OCI-M1 (cell line): ENCODE data around the gene SRPK1.
"Not testable (repeated sequence)": the region's sequence is repeated elsewhere in the genome, so short reads cannot be mapped to it uniquely, and the experiment has no call there.

Experiments used
- DNase-seq: peaks from one replicate; lab custom pipeline; 2025; lab: John Stamatoyannopoulos, UW

Gene SRPK1

DNA sequence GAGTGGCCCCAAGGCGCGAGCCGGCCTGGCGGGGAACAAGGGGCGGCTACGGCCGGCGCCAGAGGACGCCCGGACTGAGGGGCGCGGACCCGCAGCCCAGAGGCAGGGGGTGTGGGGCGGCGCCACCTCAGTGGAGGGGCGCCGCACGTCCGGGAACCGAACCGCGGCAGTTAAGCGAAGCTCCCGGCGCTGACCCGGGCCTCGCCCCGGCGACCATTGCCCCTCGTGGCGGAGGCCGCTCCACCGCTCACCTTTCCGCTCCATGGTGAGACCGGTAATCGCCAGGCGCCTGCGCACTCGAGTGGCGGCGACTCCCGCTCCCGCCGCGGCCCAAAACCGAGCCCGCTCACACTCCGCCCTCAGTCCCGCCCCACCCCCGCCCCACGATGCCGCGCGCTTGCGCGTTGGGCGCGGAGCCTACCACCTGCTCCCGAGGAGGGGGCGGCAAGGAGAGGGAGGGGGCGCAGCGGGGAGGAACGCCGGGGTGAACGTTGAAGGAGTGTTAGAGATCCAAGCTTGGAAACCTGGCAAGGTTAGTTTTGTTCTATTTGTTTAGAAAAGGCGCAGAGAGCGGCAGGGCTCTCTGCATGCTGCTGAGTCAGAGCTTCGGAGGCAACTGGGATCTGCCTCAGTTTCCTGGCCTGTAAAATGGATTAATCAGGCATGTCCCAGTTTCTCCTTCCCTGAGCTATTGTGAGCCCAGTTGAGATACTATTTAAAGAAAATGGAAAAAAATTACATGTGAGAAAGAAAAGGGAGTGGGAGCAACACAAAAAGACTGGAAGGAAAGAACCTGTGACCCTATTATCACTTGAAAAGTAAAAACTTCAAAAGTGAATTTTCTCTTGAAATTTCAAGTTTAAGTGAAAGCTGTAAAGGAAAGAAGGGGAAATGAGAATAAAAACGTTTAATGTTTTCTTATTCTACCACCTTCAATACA is at the start of gene SRPK1:
TSS of gene SRPK1 (minus strand) at position 306 of the 940 bp plus-strand sequence. CDS start at position 264, 42 bp downstream.
- peak; percentile 96 for DNase-seq

DNA sequence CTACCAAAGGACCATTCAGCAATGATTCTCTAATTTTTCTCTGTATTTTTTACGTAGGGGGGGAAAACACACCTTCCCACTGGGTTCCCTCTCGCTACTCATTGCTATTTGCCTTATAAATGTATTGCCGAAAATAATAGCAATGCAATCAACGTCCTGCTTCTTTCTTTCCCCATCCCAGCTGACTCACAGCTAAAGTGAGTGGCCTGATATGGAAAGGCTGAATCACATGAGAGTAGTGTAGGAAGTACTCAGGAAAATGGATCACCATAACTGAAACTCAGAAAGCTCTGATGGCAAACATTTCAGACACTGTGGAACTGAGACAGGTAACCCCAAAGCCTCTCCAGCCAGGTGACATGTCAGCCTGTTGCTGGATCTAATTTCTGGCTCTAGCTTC is 49.3 kb upstream of the SRPK1 start:
- no peak for DNase-seq

DNA sequence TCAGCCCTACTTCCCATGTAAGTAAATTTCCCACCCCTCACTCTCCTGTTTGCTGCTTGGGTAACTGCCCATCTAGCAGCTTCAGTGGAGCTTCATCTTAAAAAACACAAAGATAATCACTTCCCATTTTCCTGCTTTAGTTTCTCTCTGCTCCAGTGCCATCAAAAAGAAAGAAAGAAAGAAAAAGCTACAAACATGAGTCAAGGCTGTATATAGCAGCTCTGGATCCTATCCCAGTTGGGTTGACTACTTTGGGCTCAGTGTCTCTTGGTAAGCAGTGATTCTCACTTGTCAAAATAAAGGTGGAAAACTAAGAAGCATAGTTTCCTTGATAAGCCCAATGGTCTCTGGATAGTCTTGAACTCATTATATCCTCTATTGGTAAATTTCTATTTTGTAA is 48.7 kb upstream of the SRPK1 start:
- no peak for DNase-seq

DNA sequence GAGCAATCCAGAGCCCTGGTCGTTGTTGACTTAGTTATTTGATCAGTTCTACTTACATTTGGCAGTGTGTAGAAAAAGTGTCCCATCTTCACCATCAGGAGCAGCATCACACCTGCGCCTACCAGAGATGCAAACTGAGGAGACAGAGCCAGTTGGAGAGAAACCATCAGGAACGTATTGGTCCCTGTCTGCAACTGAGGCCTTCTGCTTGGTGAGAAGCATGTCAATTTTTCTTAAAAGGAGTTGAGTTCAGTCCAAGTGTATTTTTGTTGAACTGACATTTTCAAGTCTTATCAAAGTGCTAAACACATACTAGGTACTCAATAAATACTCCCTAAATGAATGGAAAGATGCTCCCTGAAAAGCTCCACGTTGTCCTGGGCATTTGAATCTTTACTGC is 47.9 kb upstream of the SRPK1 start:
- no peak for DNase-seq

DNA sequence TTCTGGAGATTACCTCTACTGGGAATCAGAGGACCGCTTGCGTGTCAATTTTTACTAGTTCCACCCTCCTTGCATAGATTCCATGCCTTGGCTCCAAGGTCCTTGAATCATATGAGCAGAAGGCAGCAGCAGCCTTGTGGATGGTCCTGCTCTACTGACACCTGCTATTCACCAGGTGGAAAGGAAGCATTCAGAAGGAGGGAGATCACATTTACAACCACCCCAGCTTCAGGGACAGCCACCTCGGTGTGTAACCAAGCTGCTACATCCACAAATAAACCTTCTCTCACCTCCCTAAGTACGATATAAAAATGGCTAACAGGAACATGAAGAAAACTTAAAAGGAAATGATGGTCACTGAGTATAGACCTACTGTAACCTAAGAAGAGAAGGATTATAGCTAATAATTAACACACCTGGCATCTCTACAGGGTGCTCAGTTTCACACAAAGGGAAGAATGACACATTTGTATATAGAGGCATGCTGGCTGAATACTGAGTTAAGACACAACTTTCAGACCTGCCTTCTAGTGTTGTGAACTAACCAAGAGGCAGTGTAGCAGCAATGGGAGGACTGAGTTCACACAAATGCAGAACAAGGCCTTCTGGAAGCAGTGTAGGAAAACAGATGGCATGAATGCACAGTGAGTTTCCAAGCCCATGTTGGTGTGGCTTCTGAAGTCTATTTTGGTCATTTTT is 46.3 kb upstream of the SRPK1 start:
- no peak for DNase-seq

DNA sequence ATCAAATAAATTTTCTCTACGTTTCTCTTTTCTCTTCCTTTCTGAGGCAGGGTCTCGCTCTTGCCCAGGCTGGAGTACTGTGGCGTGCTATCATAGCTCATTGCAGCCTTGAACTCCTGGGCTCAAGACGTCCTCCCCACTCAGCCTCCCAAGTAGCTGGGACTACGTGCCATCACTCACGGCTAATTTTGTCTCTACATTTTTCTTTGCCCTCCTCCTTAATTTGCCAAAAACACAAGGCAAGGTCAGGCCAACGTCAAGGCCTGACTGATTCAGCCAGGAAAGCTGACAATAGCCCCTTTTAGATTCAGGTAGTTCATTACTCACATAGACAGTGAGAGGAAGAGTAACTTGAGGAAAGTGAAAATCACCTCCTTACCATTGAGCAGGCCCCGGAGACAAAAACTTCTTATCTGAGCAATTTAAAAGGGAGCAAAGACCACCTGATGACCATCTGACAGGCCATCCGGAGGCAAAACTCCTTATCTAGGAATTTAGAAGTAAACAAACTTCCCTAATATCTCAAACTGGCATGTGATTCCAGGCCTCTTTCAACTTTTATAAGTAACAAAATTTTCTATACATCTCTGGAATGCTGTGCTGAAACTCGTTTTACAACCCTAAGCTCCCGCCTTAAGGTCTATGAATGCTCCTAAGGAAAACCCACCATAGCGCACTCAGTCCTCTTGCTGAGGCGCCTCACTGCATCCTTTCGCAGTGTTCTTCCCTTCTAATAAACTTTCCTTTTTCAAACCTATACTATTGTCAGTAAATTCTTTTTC is 42.1 kb upstream of the SRPK1 start:
- no peak for DNase-seq

DNA sequence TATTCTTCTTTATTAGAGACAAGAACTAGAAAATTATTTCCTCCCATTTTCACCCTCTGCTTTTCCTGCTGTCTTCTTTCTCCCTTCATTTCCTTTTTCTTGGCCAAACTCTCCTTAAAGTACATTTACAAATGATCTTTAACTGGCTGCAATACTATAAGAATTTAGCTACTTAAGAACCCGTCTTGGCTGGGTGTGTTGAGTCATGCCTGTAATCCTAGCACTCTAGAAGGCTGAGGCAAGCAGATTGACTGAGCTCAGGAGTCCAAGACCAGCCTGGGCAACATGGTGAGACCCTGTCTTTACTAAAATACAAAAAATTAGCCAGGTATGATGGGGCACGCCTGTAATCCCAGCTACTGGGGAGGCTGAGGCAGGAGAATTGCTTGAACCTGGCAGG is 39.3 kb upstream of the SRPK1 start:
- DNase-seq, result no peak

DNA sequence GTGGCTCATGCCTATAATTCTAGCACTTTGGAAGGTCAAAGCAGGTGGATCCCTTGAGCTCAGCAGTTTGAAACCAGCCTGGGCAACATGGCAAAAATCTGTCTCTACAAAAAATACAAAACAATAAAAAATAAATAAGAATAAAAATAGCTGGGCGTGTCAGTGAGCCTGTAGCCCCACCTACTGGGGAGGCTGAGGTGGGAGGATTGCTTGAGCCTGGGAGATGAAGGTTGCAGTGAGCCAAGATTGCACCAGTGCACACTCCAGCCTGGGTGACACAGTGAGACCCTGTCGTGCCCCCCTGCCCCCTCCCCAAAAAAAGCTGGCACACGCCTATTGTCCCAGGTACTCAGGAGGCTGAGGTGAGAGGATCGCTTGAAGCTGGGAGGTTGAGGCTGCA is 35.1 kb upstream of the SRPK1 start:
- DNase-seq, result peak; percentile 29

DNA sequence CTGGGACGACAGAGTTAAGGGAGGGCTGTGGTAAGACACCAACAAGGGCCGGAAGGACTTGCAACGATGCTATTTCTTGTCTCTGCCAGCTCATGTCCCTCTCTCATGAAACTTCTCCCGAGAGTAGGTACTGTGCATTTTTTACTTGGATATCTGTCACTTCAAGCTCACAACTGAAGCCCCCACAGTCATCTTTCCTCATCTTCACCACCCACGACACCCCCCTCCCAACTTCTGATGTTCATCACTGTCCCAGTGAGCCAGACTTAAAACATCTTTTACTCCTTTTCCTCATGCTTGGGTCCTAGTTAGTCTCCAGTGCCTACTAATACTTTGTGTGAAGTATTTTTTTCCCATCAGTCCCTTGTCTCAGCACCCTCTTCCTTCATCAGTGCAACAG is 34.6 kb upstream of the SRPK1 start:
- no peak for DNase-seq

DNA sequence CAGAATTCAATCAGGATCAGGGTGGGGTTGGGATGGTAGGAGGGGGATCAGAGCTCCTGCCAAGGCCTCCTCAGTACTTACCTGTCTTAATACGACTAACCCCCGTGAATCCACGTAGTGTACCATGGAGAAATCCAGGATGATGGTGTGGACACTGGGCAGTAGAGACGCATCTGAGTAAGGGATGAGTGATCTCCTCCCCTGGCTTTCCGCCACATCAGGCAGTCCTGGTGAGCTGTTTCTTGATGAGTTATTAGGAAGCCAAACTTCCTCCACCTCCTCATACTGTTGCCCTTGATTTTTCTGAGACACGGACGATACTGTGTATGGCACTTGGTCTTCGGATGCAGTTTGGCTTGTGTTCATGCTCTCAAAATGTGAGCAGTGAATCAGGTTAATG is 34.2 kb upstream of the SRPK1 start:
- DNase-seq, result no peak

DNA sequence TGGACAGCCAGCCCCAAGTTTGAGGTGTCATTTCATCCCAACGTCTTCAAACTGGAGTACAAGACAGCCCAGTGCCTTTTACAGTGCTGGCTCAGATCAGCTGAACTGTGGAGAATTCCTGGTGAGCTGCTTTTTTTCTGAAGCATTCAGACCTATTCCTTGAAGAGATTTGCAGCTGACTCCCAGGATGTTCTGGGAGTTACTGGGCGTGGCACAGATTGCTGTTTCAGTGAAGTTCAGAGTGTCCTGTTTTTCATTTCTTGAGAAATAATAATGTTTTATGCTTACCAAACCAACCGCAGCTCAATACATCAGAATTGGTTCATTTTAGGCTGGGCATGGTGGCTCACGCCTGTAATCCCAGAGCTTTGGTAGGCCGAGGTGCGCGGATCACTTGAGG is 33.4 kb upstream of the SRPK1 start:
- DNase-seq, result no peak

DNA sequence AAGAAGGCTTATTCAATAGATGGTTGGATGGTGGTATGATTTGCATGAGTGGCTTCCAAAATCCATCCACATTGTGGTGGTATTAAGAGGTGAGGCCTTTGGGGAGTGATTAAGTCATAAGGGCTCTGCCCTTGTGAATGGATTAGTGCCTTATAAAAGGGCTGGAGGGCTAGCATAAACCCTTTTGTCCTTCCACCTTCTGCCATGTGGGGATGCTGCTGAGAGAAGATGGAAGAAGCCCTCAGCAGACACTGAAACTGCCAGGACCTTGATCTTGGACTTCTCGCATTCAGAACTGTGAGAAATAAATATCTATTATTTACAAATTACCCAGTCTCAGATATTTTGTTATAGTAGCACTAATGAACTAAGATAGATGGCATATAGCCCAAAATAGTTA is 27.8 kb upstream of the SRPK1 start:
- peak; percentile 63 for DNase-seq

DNA sequence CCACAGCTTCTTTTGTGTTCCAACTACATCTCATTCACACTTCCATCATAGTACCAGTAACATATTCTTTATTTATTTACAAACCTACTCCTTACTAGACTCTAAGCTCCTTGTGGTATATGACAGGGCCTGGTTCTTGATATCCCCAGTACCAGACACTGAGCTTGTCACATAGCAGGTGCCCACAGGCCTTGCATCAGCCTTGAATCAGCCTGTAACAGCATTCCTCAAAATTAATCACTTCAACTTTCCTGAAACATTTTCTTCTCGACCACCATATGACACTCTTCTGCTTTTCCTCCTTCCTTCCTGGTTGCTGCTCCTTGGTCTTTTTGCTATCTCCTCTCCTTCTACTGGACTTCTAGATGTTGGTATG is 24.7 kb upstream of the SRPK1 start:
- DNase-seq, result no peak

DNA sequence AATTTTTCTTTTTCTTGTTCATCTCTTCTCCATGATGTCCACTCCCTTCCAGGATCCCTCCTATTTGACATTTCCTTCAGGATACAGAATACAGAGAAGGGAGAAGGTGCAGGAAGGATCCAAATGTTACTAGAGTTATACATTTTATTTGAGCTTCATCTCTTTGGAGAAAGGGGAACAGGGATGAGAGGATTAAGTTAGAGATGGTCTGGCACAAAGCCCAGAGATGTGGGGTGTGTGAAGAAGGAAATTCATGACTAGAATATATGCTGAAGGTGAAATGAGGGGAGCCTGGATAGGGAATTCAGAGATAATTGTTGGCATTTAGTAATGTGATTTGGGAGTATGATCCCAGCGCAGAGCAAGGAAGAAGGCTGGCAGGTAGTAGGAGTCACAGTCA is 22.5 kb upstream of the SRPK1 start:
- no peak for DNase-seq

DNA sequence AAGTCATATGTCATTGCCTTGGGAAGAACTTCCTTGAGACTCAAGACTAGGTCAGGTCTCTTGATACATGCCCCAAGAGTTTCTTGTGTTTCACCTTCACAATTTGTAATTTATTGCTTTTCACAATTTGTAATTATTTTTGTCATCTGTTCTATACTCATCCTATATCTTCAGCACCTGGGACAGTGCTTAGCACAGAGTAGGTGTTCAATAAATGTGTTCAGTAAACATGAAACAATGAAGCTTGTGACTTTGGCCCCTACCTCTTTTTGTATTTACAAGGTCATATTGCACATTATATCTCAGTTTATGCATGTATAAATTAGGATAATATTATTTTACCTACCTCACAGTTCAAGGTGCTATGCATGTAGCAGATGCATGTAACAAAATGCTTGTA is 21.5 kb upstream of the SRPK1 start:
- no peak for DNase-seq

DNA sequence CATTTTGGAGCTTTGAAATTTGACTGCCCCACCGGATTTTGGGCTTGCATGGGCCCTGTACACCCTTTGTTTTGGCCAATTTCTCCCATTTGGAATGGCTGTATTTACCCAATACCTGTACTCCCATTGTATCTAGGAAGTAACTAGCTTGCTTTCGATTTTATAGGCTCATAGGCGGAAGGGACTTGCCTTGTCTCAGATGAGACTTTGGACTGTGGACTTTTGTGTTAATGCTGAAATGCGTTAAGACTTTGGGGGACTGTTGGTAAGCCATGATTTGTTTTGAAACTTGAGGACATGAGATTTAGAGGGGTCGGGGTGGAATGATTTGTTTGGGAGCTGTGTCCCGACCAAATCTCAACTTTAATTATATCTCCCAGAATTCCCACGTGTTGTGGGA is 20.3 kb upstream of the SRPK1 start:
- not testable (repeated sequence) for DNase-seq

DNA sequence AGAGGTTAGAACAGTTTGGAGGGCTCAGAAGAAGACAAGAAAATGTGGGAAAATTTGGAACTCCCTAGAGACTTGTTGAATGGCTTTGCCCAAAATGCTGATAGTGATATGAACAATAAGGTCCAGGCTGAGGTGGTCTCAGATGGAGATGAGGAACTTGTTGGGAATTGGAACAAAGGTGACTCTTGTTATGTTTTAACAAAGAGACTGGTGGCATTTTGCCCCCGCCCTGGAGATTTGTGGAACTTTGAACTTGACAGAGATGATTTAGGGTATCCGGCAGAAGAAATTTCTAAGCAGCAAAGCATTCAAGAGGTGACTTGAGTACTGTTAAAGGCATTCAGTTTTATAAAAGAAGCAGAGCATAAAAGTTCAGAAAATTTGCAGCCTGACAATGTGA is 19.1 kb upstream of the SRPK1 start:
- DNase-seq, result not testable (repeated sequence)

DNA sequence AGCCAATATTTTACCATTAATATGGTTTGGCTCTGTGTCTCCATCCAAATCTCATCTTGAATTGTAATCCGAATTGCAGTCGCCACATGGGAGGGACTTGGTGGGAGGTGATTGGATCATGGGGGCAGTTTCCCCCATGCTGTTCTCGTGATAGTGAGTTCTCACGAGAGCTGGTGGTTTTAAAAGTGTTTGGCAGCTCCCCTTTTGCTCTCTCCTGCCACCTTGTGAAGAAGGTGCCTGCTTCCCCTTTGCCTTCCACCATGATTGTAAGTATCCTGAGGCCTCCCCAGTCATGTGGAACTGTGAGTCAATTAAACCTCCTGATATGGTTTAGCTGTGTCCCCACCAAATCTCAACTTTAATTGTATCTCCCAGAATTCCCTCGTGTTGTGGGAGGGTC is 18.4 kb upstream of the SRPK1 start:
- not testable (repeated sequence) for DNase-seq

DNA sequence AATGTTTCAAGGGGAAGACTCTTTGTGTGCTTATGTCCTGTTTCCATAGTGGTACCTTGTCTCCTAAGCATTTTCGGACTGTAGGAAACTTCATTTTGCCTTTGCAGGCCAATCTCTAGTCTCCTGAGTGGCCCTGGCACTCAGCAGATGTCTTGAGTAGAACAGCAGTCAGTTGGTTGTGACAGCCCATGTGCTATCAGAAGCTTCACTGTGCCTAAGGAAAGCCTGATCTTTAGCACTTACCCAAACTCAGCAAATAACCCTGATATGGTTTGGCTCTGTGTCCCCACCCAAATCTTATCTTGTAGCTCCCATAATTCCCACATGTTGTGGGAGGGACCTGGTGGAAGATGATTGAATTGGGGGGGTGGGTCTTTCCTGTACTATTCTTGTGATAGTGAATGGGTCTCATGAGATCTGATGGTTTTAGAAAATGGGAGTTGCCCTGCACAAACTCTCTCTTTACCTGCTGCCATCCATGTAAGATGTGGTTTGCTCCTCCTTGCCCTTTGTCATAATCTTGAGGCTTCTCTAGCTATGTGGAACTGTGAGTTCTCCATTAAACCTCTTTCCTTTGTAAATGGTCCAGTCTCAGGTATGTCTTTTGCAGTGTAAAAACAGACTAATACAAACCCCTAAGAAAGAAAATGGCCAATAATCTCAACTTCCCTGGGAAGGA is 15.9 kb upstream of the SRPK1 start:
- no peak for DNase-seq

DNA sequence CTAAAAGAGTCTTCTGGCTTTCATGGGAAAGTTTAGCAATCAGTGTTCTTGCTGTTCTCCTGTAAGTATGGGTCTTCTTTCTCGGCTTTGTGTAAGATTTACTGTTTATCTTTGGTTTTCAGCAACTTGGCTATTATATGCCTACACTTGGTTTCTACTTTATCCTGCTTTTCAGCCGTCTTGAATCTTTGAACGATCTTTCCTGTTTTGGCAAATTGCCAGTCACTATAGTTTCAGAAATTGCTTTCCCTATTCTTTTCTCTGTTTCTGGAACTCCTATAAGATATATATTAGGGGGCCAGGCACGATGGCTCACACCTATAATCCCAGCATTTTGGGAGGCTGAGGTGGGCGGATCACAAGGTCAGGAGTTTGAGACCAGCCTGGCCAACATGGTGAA is 14.6 kb upstream of the SRPK1 start:
- DNase-seq, result no peak

DNA sequence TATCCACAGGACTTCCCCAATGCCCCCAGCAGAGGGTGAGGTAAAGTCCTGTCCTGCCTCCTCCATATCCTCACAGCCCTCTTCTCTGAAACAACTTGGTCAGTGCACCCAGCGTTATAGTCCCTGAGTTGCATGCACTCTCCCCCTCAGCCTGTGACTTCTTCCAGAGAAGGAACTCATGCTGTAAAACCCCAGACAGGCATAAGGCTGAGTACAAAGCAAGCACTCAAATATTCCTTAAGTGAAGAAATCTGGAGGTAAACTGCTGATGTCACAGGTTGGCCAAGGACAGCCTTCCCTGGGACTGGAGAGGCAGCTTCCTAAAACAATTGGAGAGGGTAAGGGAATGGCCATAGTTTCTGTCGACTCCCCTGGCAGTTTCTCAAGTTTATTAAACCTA is 12.9 kb upstream of the SRPK1 start:
- no peak for DNase-seq

DNA sequence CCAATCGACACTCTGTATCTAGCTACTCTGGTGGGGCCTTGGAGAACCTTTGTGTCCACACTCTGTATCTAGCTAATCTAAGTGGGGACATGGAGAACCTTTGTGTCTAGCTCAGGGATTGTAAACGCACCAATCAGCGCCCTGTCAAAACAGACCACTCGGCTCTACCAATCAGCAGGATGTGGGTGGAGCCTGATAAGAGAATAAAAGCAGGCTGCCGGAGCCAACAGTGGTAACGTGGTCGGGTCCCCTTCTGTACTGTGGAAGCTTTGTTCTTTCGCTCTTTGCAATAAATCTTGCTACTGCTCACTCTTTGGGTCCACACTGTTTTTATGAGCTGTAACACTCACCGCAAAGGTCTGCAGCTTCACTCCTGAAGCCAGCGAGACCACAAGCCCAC is 11.0 kb upstream of the SRPK1 start:
- not testable (repeated sequence) for DNase-seq
